Nucleus accumbens (tissue), 56 donors: ENCODE data around the gene ERCC2.
"Not testable (repeated sequence)": the region's sequence is repeated elsewhere in the genome, so short reads cannot be mapped to it uniquely, and the experiment has no call there.

Source experiments
- DNase-seq, 56 donors: peaks; one replicate each; lab custom pipeline; 2025; lab: John Stamatoyannopoulos, UW

The ERCC2 gene

DNA sequence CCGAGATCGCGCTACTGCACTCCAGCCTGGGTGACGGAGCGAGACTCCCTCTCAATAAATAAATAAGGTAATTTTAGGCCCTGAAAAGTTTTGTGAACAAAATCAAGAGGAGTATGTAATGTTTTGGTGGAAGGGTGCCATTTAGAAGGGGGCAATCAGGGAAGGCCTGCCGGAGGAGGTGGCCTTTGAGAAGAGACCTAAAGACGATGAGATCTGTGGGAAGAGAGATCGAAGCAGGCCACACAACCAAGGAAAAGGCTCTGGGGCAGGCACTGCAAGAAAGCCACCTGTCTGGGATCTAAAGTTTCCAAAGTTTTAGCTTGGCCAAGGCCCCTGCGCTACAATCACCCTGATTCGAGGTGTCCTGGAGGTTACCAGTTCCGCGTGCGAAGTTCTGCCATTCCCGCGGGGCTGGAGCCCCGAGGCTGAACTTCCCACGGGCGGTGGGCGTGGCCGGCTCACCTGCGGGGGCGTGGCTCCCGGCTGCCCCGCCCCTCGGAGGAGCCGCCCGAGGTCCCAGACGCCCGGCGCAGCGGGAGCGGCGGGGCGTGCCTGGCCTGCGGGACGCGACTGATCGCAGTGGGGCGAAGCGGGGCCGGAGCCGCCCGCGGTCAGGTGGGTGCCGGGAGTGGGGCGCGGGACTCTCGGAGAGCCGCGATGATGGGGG is 30.0 kb downstream of the ERCC2 start, which contains the start of gene KLC3:
Gene KLC3 (plus strand): TSS at position 519 of the 667 bp plus-strand sequence. CDS start 4,792 bp downstream, outside the sequence.
- peak in 1 of 56 donors; percentile 21 for DNase-seq

GRCh38 chr19:45339629-45340028 is 30.7 kb downstream of the ERCC2 start:
- DNase-seq, result no peak

DNA sequence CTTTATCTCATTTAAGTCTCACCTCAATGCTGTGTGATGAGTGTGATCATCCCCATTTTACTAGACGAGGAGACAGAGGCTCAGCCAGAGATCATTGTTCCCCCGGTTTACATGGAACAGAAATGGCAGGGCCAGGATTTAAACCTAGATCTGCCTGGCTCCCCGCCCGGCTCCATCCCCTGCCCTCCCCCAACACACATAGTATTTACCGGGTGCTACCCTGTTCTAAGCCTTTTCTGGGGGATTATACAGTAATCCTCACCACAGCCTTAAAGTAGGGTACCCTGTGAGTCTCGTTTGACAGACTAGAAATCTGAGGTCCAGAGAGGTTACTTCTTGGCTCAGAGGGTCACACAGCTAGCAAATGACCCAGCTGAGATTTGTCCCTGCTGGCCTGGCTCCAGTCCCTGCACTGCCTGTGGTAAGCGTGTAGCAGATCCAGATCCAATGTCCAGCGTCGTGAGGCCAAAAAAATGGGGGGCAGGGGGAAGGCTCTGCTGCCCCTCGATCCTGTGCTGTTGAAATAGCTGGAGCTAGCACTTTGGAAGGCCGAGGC is 33.6 kb downstream of the ERCC2 start:
- no peak for DNase-seq

DNA sequence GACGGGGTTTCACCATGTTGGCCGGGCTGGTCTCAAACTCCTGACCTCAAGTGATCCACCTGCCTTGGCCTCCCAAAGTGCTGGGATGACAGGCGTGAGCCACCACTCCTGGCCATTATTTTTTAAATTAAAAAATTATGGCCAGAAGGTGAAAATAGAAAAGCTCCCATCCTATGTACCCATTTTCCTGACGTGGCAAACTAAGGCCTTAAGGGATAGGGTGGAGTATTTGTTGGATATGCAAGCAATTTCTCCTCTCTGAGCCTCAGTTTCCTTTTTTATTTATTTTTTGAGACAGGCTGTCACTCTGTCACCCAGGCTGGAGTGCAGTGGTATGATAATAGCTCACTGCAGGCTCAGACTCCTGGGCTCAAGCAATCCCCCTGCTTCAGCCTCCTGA is 35.5 kb downstream of the ERCC2 start:
- DNase-seq, result not testable (repeated sequence)

GRCh38 chr19:45333609-45334303 is 36.6 kb downstream of the ERCC2 start:
- DNase-seq, result no peak

- DNase-seq, result no peak
These were observed 39.0 kb downstream of the ERCC2 start for GRCh38 chr19:45331411-45331810.

DNA sequence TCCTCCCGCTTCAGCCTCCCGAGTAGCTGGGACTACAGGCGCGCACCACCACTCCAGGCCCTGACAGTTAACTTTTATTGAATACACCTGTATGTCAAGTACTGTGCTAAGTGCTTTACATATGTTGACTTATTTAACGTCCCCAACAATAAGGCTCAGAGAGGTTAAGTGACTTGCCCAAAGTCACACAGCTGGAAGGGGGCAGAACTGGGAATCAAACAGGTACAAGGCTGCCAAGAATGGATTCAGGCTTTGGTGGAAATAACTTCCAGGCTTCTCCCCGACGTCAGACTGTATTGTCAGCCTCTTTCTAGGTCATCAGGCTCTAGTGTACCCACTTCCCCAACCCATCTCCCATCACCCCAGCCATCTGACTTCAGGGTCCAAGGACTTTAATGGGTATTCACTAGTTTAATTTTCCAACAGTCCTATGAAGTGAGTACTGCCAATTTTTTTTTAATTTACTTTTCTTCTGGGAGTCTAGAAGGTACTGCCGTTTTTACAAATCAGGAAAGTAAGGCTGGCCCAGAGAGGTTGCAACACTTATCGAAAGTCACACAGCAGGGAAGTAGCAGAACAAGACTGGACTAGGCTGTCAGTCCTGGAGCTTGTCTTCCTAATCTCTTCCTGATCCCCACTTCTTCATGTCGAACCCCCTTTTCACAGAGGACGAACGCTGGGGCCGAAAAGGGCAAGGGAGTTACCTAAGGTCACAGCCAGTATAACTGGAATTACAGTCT is 42.8 kb downstream of the ERCC2 start:
- no peak for DNase-seq

DNA sequence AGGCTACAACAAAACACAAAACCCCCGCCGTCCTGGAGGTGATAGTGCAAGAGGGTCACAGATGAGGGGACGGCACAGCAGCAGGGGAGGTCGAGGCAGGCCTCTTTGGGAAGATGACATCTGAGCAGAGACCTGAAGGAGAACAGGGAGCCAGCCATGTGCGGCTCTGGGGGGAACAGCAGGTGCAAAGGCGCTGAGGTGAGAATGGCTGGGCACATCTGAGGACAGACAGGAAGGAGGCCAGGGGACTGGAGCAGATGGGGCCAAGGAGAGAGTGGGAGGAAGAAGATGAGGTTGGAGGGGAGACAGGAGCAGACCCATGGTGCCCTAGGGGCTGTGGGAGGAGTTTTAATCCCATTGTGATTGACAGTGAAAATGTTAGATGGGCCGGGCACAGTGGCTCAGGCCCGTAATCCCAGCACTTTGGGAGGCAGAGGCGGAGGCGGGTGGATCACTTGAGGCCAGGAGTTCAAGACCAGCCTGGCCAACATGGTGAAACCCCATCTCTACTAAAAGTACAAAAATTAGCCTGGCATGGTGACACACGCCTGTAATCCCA is 45.9 kb downstream of the ERCC2 start:
- no peak for DNase-seq

DNA sequence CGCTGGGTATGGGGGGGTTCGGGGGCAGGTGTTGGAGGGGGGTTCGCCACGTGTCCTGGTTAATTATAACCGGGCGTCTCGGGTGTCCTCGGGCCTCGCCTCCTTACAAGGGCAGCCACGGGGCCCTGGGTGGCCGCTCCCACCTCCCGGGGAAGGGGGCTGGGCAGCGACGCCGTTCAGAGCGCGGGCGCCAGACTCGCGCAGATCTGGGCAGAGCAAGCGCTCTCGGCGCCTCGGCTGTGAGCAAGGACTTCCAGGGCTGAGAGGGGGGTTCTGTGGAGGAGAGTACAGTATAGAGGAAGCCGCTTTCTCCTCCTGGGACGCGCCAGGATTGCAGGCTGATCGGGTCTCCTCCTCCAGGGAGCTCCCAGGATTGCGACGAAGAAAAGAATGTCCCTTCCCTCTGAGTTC is 46.7 kb downstream of the ERCC2 start:
- peak in 3 of 56 donors; percentile 3 to 34 (median 11) for DNase-seq

DNA sequence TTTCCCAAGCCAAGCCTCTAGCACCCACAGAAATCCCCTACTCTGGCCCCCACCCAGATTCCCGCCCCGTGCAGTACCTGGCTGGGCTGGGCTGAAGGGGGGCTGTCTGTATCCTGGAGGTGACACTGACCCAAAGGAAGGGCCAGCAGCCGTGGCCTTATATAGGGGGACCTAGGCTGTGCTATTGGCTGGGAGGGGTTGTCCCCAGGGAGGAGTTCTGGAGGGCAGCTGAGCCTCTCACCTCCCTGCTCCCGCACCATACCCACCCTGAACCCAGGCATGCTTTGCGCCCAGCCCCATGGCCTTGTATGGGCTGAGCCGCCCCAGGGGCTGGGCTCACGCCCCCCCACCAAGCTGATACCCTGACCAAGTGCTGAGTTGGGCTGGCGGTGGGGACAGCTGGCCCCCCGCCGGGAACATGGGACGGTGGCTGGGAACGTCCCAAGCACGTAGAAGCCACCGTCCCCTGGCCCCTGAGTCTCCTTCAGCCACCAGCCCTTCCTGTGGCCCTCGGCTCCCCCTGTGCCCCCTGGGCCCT is 47.6 kb downstream of the ERCC2 start, which contains the start of gene CKM:
Gene CKM (minus strand): TSS at position 132 of the 538 bp plus-strand sequence. CDS start 3,162 bp downstream, outside the sequence.
- no peak for DNase-seq

GRCh38 chr19:45322311-45322710 is 48.1 kb downstream of the ERCC2 start:
- no peak for DNase-seq

DNA sequence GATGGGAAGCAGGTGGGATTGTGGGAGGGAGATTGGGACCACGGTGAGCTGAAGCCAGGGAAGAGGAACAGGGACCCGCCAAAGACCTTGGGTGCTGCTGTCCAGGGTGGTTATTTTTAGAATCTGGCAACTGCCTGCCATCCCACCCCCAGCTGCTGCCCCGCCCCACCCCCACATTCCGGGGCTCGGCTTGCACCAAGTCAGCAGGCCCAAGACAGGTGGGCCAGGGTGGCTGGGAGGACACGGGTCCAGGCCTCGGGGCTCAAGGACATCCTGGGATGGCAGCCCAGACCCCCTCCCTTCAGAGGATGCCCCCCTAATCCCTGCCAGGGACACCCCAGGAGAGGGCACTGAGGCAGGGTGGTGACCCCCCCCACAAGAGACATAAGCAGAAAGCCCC is 48.5 kb downstream of the ERCC2 start:
- no peak for DNase-seq

DNA sequence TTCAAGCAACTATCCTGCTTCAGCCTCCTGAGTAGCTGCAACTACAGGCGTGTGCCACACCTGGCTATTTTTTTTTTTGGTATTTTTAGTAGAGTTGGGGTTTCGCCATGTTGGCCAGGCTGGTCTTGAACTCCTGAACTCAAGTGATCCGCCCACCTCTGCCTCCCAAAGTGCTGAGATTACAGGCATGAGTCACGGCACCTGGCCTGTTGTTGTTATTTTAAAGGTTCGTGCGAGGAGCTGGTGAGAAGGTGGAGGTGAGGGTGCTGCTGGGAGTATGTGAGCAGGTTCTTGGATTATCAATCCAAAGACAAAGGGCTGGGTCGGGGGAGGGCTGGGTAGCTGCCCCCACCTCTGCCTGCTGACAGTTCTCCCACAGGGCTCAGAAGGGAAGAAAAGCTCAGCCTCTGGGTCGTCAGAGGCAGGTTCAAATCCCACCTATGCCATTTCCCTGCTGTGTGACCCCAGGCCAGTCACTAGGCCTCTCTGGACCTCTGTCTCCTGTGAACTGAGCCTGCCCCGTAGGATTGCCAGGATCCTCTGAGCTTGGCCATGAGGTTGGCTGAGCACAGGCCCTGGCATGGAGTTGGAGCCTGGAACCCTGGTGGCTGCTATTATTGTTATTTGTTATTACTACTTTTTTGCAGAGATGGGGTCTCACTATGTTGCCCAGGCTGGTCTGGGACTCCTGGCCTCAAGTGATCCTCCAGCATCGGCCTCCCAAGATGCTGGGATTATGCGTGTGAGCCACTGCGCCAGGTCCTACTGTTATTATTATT is 49.2 kb downstream of the ERCC2 start:
- peak in 4 of 56 donors; percentile 5 to 27 (median 14) for DNase-seq

DNA sequence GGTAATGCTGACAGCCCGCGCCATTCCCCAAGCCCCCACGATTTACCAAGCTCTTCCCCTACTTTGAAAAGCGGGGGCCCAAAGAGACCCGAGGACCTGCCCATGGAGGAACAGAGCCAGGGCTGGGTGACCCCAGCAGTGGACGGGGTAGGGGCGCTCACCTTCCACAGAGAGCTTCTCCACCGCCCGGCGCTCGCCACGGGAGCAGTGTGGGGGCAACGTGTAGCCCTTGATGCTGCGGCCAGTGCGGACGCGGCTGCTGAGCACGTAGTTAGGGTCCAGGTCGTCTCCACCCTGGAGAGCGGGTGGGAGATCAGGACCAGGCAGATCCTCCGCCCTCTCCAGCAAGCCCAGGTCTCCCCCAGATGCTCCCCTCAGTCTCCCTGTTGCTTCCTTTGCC is 55.1 kb downstream of the ERCC2 start:
- DNase-seq, result no peak

- no peak for DNase-seq
These were observed 55.6 kb downstream of the ERCC2 start for GRCh38 chr19:45314708-45315245.

- not testable (repeated sequence) for DNase-seq
These were observed 58.1 kb downstream of the ERCC2 start for GRCh38 chr19:45312285-45312684.

- no peak for DNase-seq
These were observed 58.8 kb downstream of the ERCC2 start for GRCh38 chr19:45311621-45312020.

DNA sequence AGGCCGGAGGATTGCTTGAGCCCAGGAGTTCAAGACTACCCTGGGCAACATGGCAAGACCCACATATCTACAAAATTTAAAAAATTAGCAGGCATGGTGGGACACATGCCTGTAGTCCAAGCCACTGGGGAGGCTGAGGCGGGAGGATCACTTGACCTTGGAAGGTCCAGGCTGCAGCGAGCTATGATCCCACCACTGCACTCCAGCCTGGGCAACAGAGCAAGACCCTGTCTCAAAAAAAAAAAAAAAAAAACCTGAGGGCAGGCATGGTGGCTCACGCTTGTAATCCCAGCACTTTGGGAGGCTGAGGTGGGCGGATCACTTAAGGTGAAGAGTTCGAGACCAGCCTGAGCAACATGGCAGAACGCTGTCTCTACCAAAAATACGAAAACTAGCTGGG is 61.1 kb downstream of the ERCC2 start:
- not testable (repeated sequence) for DNase-seq

DNA sequence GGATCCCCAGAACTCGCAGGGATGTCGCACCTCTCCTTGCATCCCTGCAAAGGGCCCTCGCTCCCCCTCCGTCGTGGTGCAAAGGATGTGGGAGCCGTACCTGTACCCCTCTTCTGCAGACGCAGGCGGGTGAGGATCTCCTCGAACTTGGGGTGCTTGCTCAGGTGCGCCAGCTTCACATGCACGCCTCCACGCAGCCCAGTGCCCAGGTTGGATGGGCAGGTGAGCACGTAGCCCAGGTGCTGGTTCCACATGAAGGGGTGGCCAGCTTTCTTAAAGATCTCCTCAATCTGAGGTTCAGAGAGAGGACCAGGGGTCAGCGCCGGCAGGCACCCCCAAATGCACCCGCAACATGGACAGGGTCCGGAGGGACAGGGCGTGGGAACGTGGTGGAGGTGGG is 63.0 kb downstream of the ERCC2 start:
- no peak for DNase-seq
